HCT116 (cell line): ENCODE results near the gene SLC25A47. TPM values are rescaled to one million over a fixed set of nuclear protein-coding genes. Genes with fewer than 3 reads are reported as not detected.

Experiments used
- ATAC-seq: fragments of 200-7000 bp; cut with Tn5 transposase; 2 replicates; pipeline ENCODE4 v1.9.1; 2020; ENCODE audit warnings: mild to moderate bottlenecking, moderate library complexity
- BruUV-seq: library from RNA; stranded (reverse); fragments of 400-500 nt; replicated peaks from 2 replicates; lab custom pipeline; 2021; lab: Mats Ljungman, UMichigan
- CTCF ChIA-PET: fragments of 300-600 bp; sonication (Branson Sonifier 250); formaldehyde crosslinking; loops from one replicate; lab custom pipeline; 2021; ENCODE audit warnings: antibody characterized with exemption; lab: Charles Lee
- POLR2A ChIA-PET: fragments of 300-600, 350-600 bp; sonication (Branson Sonifier 250); formaldehyde crosslinking; loops from one replicate; lab custom pipeline; 2021; ENCODE audit warnings: antibody characterized with exemption; lab: Charles Lee
- RAD21 ChIA-PET, 2 experiments: fragments of 300-600 bp; sonication (Branson Sonifier 250); formaldehyde crosslinking; loops; one replicate each; lab custom pipeline; 2023; ENCODE audit warnings: low total read pairs in 2 of 2; ENCODE audit not compliant: uncharacterized antibody in 2 of 2, unreplicated experiment in 2 of 2, low non-redundant PET in 1 of 2; lab: Charles Lee
- DNase-seq: peaks from one replicate; pipeline ENCODE4 v3.0.0-alpha.2; 2010; ENCODE audit warnings: low read depth, low spot score
- H2AFZ ChIP-seq: fragments of 200-600 bp; shearing (Covaris generic), sonication (generic); 2 replicates; pipeline ENCODE4 v1.6.1; 2017; ENCODE audit warnings: low read depth, mixed run types, mixed read lengths, antibody characterized with exemption, low read length; ENCODE audit not compliant: poor library complexity, severe bottlenecking
- H3K27ac ChIP-seq: 2 replicates; pipeline ENCODE4 v1.5.1; 2012; ENCODE audit warnings: low read depth, low read length
- H3K27me3 ChIP-seq: fragments of 200-600 bp; sonication (generic); 2 replicates; pipeline ENCODE4 v1.6.1; 2016; ENCODE audit warnings: mixed run types, low read length, mixed read lengths; ENCODE audit not compliant: insufficient read depth
- H3K36me3 ChIP-seq, 2 experiments: fragments of 200-500 bp in 1 of 2; fragments of 200-600 bp in 1 of 2; sonication (Bioruptor generic) in 1 of 2; sonication (generic) in 1 of 2; 2 replicates each; pipeline versions ENCODE4 v1.5.1 to v1.6.1; 2014 to 2016; ENCODE audit warnings: low read length in 2 of 2, inconsistent platforms in 1 of 2, mixed read lengths in 1 of 2, mixed run types in 1 of 2; ENCODE audit not compliant: insufficient read depth in 2 of 2, control insufficient read depth in 1 of 2
- H3K4me1 ChIP-seq, 2 experiments: fragments of 200-600 bp in 1 of 2; sonication (generic) in 1 of 2; 2 replicates each; pipeline versions ENCODE4 v1.5.1 to v1.6.1; 2012 to 2017; ENCODE audit warnings: low read length in 2 of 2, inconsistent platforms in 1 of 2, mild to moderate bottlenecking in 1 of 2, mixed read lengths in 1 of 2, mixed run types in 1 of 2, moderate library complexity in 1 of 2; ENCODE audit not compliant: insufficient read depth in 2 of 2, control insufficient read depth in 1 of 2
- H3K4me2 ChIP-seq: fragments of 200-600 bp; sonication (generic); 2 replicates; pipeline ENCODE4 v1.6.1; 2017; ENCODE audit warnings: mixed run types, low read length, mixed read lengths
- H3K4me3 ChIP-seq, 2 experiments: fragments of 200-600 bp in 1 of 2; sonication (generic) in 1 of 2; replicated peaks in 1 of 2; 2 replicates each; pipeline ENCODE4 v1.5.1; 2011 to 2016; ENCODE audit warnings: low read length in 2 of 2, control low read depth in 1 of 2, low read depth in 1 of 2, mild to moderate bottlenecking in 1 of 2, mixed read lengths in 1 of 2, mixed run types in 1 of 2
- H3K79me2 ChIP-seq: fragments of 200-600 bp; sonication (generic); 2 replicates; pipeline ENCODE4 v1.6.1; 2017; ENCODE audit warnings: mild to moderate bottlenecking, mixed run types, low read length, moderate library complexity, mixed read lengths; ENCODE audit not compliant: insufficient read depth
- H3K9ac ChIP-seq: fragments of 200-600 bp; sonication (generic); 2 replicates; pipeline ENCODE4 v1.6.1; 2016; ENCODE audit warnings: low read length, mixed read lengths
- H3K9me2 ChIP-seq: fragments of 200-600 bp; sonication (generic), shearing (Covaris generic); 2 replicates; pipeline ENCODE4 v1.6.1; 2017; ENCODE audit warnings: mixed run types, mild to moderate bottlenecking, moderate library complexity; ENCODE audit not compliant: insufficient read depth
- H3K9me3 ChIP-seq, 2 experiments: fragments of 200-500 bp in 1 of 2; fragments of 200-600 bp in 1 of 2; sonication (Bioruptor generic) in 1 of 2; sonication (generic) in 1 of 2; 2 replicates each; pipeline ENCODE4 v1.6.1; 2014 to 2017; ENCODE audit warnings: low read length in 2 of 2, mixed read lengths in 2 of 2, inconsistent platforms in 1 of 2, low read depth in 1 of 2, mild to moderate bottlenecking in 1 of 2, mixed run types in 1 of 2, moderate library complexity in 1 of 2; ENCODE audit not compliant: control insufficient read depth in 1 of 2, insufficient read depth in 1 of 2
- H4K20me1 ChIP-seq: fragments of 200-600 bp; sonication (generic), shearing (Covaris generic); 2 replicates; pipeline ENCODE4 v1.6.1; 2017; ENCODE audit warnings: mixed run types, mild to moderate bottlenecking, moderate library complexity; ENCODE audit not compliant: insufficient read depth
- CEBPB ChIP-seq: IDR thresholded peaks from 2 replicates; pipeline ENCODE4 v1.6.1; 2012; ENCODE audit warnings: low read depth
- EGR1 ChIP-seq: IDR thresholded peaks from 2 replicates; pipeline ENCODE4 v1.6.1; 2012; ENCODE audit warnings: low read depth
- ELF1 ChIP-seq: IDR thresholded peaks from 2 replicates; pipeline ENCODE4 v1.6.1; 2012; ENCODE audit warnings: low read depth, borderline replicate concordance
- EZH2 ChIP-seq: fragments of 200-600 bp; sonication (generic); IDR thresholded peaks from 2 replicates; pipeline ENCODE4 v1.6.1; 2017; ENCODE audit warnings: antibody characterized with exemption, mixed run types
- EZH2phosphoT487 ChIP-seq: fragments of 200-600 bp; IDR thresholded peaks from 2 replicates; pipeline ENCODE4 v1.6.1; 2018; ENCODE audit warnings: antibody characterized with exemption, borderline replicate concordance
- FOSL1 ChIP-seq: IDR thresholded peaks from 2 replicates; pipeline ENCODE4 v1.6.1; 2012; ENCODE audit warnings: low read depth
- JUND ChIP-seq: IDR thresholded peaks from 2 replicates; pipeline ENCODE4 v1.6.1; 2012
- POLR2A ChIP-seq: IDR thresholded peaks from 2 replicates; pipeline ENCODE4 v1.7.0; 2011; ENCODE audit warnings: borderline replicate concordance; ENCODE audit not compliant: insufficient read depth, insufficient read length; ENCODE audit errors: extremely low read depth
- RAD21 ChIP-seq: IDR thresholded peaks from 2 replicates; pipeline ENCODE4 v1.6.1; 2012; ENCODE audit warnings: low read depth, mild to moderate bottlenecking
- SRF ChIP-seq: IDR thresholded peaks from 2 replicates; pipeline ENCODE4 v1.6.1; 2012; ENCODE audit warnings: low read depth
- ZFX ChIP-seq: fragments of 450-650 bp; IDR thresholded peaks from 2 replicates; pipeline ENCODE4 v1.6.1; 2017
- intact Hi-C: fragments of 100-400 bp; cut with micrococcal nuclease; formaldehyde crosslinking; loops from 2 replicates; pipeline ENCODE4 v1.10.0; 2022
- total RNA-seq: library from RNA; stranded (reverse); gene quantifications from one replicate; pipeline ENCODE4 v1.2.1, GENCODE V29; 2021; ENCODE audit not compliant: unreplicated experiment
- TF ChIP-seq, protein P1 (sequence below): IDR thresholded peaks from 2 replicates; pipeline ENCODE4 v1.6.1; 2011; ENCODE audit warnings: mild to moderate bottlenecking, low read length, moderate library complexity; ENCODE audit not compliant: insufficient replicate concordance; ENCODE audit errors: extremely low read depth
- TF ChIP-seq, protein P2 (sequence below): IDR thresholded peaks from 2 replicates; pipeline ENCODE4 v1.6.1; 2012

Gene SLC25A47
- total RNA-seq, 1 experiment from 2014 or later, result 0.17 TPM

GRCh38 chr14:100306998-100307765, 16.0 kb upstream of the SLC25A47 start:
- Histone ChIP-seq H3K79me2 (peaks cover 7% of the 10 kb centered on the region; the same call in 1 of the 2 replicates), H3K4me2 (peak overlapping the region; percentile 96), H3K9me3 (no peaks in the 10 kb centered on the region), H3K36me3 (no peaks in the 10 kb centered on the region), H3K4me1 (peaks cover 29 to 37% of the 10 kb centered on the region in 2 experiments), H2AFZ (no peak overlapping the region), H4K20me1 (peaks cover 3% of the 10 kb centered on the region; the same call in 1 of the 2 replicates), H3K9ac (peak overlapping the region; percentile 73), H3K4me3 (peak overlapping the region; percentile 55 to 72), H3K27me3 (no peaks in the 10 kb centered on the region), H3K27ac (peak overlapping the region; percentile 81), H3K9me2 (no peaks in the 10 kb centered on the region)
- RAD21 ChIA-PET, result no interaction called here
- no TSS peak for BruUV-seq
- DNase-seq (no peak), ATAC-seq (0 out of 2 replicates have a peak, but pooled peaks have one; percentile 1)
- intact Hi-C loops, result no loop called here
- no peak for TF ChIP-seq EZH2phosphoT487
- no peak for TF ChIP-seq RAD21
- no peak for TF ChIP-seq SRF
- CTCF ChIA-PET, result no interaction called here
- POLR2A ChIA-PET, result no interaction called here

GRCh38 chr14:100307766-100308426, 15.2 kb upstream of the SLC25A47 start:
- ATAC-seq, result no peak
- peak overlapping the region; percentile 96 for H3K4me2 ChIP-seq
- H3K79me2 ChIP-seq, result peaks cover 7% of the 10 kb centered on the region; the same call in 1 of the 2 replicates
- no peaks in the 10 kb centered on the region for H3K9me2 ChIP-seq
- BruUV-seq, result TSS peak; percentile 58
- intact Hi-C loops, result no loop called here
- peak overlapping the region in 1 of 2 experiments; percentile 72; a peak in 1 of 4 replicates for H3K4me3 ChIP-seq
- no peaks in the 10 kb centered on the region for H3K9me3 ChIP-seq
- ChIA-PET POLR2A (interaction anchor here (1.5 kb wide), 1 partner anchor 10 kb away, joined by 5 read pairs; no protein-coding TSS in a partner anchor), CTCF (interaction anchor here (0.9 kb wide), 1 partner anchor 115 kb away, joined by 3 read pairs; no protein-coding TSS in a partner anchor), RAD21 (interaction anchor here in 1 of 2 experiments (0.6 kb wide), 1 partner anchor 66 kb away, joined by 4 read pairs; no protein-coding TSS in a partner anchor)
- H3K9ac ChIP-seq, result no peak overlapping the region; the same call in 1 of the 2 replicates
- no peaks in the 10 kb centered on the region for H3K36me3 ChIP-seq
- peaks cover 24 to 33% of the 10 kb centered on the region in 2 experiments for H3K4me1 ChIP-seq
- no peak overlapping the region; the same call in 1 of the 2 replicates for H3K27ac ChIP-seq
- H2AFZ ChIP-seq, result no peak overlapping the region
- peaks cover 3% of the 10 kb centered on the region; the same call in 1 of the 2 replicates for H4K20me1 ChIP-seq
- no peak for DNase-seq
- H3K27me3 ChIP-seq, result no peaks in the 10 kb centered on the region
- TF ChIP-seq, protein P1, sequence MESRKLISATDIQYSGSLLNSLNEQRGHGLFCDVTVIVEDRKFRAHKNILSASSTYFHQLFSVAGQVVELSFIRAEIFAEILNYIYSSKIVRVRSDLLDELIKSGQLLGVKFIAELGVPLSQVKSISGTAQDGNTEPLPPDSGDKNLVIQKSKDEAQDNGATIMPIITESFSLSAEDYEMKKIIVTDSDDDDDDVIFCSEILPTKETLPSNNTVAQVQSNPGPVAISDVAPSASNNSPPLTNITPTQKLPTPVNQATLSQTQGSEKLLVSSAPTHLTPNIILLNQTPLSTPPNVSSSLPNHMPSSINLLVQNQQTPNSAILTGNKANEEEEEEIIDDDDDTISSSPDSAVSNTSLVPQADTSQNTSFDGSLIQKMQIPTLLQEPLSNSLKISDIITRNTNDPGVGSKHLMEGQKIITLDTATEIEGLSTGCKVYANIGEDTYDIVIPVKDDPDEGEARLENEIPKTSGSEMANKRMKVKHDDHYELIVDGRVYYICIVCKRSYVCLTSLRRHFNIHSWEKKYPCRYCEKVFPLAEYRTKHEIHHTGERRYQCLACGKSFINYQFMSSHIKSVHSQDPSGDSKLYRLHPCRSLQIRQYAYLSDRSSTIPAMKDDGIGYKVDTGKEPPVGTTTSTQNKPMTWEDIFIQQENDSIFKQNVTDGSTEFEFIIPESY, result no peak
- no peak for TF ChIP-seq ZFX
- TF ChIP-seq CEBPB, result no peak
- TF ChIP-seq, protein P2, sequence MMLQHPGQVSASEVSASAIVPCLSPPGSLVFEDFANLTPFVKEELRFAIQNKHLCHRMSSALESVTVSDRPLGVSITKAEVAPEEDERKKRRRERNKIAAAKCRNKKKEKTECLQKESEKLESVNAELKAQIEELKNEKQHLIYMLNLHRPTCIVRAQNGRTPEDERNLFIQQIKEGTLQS, result no peak
- no peak for TF ChIP-seq EZH2
- no peak for TF ChIP-seq EZH2phosphoT487
- TF ChIP-seq POLR2A, result no peak
- no peak for TF ChIP-seq ELF1
- no peak for TF ChIP-seq JUND
- no peak for TF ChIP-seq EGR1
- TF ChIP-seq FOSL1, result no peak
